ENCODE measurements around the gene RALGPS2.
"Not testable (repeated sequence)": the region's sequence is repeated elsewhere in the genome, so short reads cannot be mapped to it uniquely, and the experiment has no call there.

The RALGPS2 gene

DNA sequence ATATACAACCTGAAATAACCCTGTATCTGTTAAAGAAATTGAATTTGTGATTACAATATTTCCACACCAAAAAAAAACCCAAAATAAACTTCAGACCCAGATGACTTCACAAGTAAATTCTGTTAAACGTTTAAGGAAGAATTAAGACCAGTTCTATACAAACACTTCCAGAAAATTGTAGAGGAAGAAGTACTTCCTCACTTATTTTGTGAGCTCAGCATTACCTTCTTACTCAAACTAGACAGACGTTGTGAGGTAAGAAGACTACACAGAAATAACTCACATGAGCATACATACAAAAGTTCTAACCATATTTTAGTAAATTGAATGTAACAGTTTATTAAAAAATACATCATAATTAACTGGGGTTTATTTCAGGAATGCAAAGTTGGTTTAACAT, 18.8 kb downstream of the RALGPS2 start:
- DNase-seq (ENCODE audit: low read depth, low spot score) = no peak
- Histone ChIP-seq H3K27me3 (ENCODE audit: control insufficient read depth, insufficient read depth, low read length) (no peaks in the 10 kb centered on the region), H3K4me3 (ENCODE audit: low read length) (no peak overlapping the region), H3K27ac (ENCODE audit: low read length) (no peak overlapping the region), H3K9me3 (ENCODE audit: control insufficient read depth, insufficient read depth, low read length) (no peaks in the 10 kb centered on the region), H3K36me3 (ENCODE audit: control insufficient read depth, insufficient read depth, low read length) (no peaks in the 10 kb centered on the region), H3K4me1 (ENCODE audit: control insufficient read depth, insufficient read depth, low read length) (no peaks in the 10 kb centered on the region)
- no CpG with 5 or more reads among the region's 2 CpGs for WGBS (ENCODE audit: insufficient coverage, insufficient read length)

DNA sequence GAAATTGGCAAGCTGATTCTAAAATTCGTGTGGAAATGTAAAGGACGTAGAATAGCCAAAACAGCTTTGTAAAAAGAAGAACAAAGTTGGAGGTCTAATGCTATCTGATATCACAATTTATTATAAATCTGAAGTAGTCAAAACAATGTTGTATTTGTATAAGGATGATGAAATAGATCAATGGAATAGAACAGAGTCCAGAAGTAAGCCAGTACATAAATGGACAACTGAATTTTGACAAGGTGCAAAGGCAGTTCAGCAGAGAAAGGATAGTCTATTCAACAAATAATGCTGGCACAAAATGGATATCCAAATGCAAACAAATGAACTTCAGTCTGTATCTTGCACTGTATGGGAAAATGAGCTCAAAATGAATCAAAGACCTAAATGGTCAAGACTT, 20.2 kb downstream of the RALGPS2 start:
- no CpG with 5 or more reads among the region's 2 CpGs for WGBS (ENCODE audit: insufficient coverage, insufficient read length)
- Histone ChIP-seq H3K27me3 (ENCODE audit: control insufficient read depth, insufficient read depth, low read length) (no peaks in the 10 kb centered on the region), H3K9me3 (ENCODE audit: control insufficient read depth, insufficient read depth, low read length) (no peaks in the 10 kb centered on the region), H3K4me3 (ENCODE audit: low read length) (no peak overlapping the region), H3K36me3 (ENCODE audit: control insufficient read depth, insufficient read depth, low read length) (no peaks in the 10 kb centered on the region), H3K4me1 (ENCODE audit: control insufficient read depth, insufficient read depth, low read length) (no peaks in the 10 kb centered on the region), H3K27ac (ENCODE audit: low read length) (no peak overlapping the region)
- no peak for DNase-seq (ENCODE audit: low read depth, low spot score)

DNA sequence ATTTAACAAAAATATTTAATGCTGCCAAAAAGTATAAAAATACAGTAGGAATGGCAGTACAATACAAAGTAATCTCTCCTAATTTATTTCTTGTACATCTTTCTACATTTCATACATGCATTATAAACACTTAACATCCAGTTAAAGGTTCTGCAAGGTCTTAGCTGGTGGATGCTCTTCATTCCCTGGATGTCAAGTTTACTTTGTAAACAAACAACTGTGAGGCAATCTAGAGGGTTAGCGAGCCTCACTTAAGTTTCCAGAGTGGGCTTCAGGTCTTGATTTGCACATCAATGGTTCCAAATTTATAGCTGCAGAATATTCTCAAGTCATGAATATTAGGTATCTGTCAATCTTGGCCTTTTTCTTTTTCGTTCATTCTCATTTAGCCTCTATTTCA, 21.3 kb downstream of the RALGPS2 start:
- Histone ChIP-seq H3K4me3 (ENCODE audit: low read length) (no peak overlapping the region), H3K4me1 (ENCODE audit: control insufficient read depth, insufficient read depth, low read length) (no peaks in the 10 kb centered on the region), H3K27me3 (ENCODE audit: control insufficient read depth, insufficient read depth, low read length) (no peaks in the 10 kb centered on the region), H3K9me3 (ENCODE audit: control insufficient read depth, insufficient read depth, low read length) (no peaks in the 10 kb centered on the region), H3K36me3 (ENCODE audit: control insufficient read depth, insufficient read depth, low read length) (no peaks in the 10 kb centered on the region), H3K27ac (ENCODE audit: low read length) (no peak overlapping the region)
- no peak for DNase-seq (ENCODE audit: low read depth, low spot score)
- no CpG with 5 or more reads among the region's 2 CpGs for WGBS (ENCODE audit: insufficient coverage, insufficient read length)

DNA sequence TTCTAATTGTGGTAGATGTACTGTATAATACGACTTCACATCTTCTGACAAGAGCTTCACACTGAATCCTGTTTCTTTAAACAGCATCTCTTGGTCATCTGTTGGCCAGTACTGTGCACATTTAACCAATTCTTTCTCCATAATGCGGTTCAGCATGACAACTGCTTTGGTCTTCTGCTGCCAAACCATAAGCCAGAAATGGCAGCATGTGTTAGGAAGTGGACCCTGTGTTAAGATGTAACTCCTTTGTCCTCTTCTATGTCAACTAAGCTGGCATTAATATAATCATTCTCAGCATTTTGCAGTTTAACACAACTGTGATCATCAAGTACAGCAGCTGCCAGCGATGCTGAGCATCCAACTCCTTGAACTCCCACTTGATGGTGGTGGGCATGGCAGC, 22.3 kb downstream of the RALGPS2 start:
- H3K4me1 ChIP-seq (ENCODE audit: control insufficient read depth, insufficient read depth, low read length); H3K9me3 ChIP-seq (ENCODE audit: control insufficient read depth, insufficient read depth, low read length); DNase-seq (ENCODE audit: low read depth, low spot score); H3K36me3 ChIP-seq (ENCODE audit: control insufficient read depth, insufficient read depth, low read length); H3K27me3 ChIP-seq (ENCODE audit: control insufficient read depth, insufficient read depth, low read length); H3K4me3 ChIP-seq (ENCODE audit: low read length); H3K27ac ChIP-seq (ENCODE audit: low read length): not testable (repeated sequence)
- no CpG with 5 or more reads among the region's 3 CpGs for WGBS (ENCODE audit: insufficient coverage, insufficient read length)

DNA sequence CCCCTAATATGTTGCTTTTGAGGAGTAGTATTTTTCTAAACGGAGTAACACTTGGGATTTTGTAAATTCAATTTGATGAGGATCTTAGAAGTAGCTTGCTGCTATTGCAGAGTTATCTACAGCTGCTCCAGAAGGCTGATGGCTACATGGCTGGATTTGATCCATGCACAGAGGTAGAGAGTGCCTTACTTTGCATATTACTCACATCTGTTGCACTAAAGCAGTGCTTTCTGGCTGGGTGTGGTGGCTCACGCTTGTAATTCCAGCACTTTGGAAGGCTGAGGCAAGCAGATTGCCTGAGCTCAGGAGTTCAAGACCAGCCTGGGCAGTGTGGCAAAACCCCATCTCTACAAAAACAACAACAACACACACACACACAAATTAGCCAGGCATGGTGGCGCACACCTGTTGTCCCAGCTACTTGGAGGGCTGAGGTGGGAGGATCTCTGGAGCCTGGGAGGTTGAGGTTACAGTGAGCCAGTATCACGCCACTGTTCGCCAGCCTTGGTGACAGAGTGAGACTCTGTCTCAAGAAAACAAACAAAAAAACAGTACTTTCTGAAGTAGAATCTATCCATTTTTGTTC, 24.6 kb downstream of the RALGPS2 start:
- H3K27ac ChIP-seq (ENCODE audit: low read length) = no peak overlapping the region
- no peak for DNase-seq (ENCODE audit: low read depth, low spot score)
- no peaks in the 10 kb centered on the region for H3K9me3 ChIP-seq (ENCODE audit: control insufficient read depth, insufficient read depth, low read length)
- no peaks in the 10 kb centered on the region for H3K36me3 ChIP-seq (ENCODE audit: control insufficient read depth, insufficient read depth, low read length)
- no peak overlapping the region for H3K4me3 ChIP-seq (ENCODE audit: low read length)
- H3K27me3 ChIP-seq (ENCODE audit: control insufficient read depth, insufficient read depth, low read length) = no peaks in the 10 kb centered on the region
- H3K4me1 ChIP-seq (ENCODE audit: control insufficient read depth, insufficient read depth, low read length) = no peaks in the 10 kb centered on the region
- no CpG with 5 or more reads among the region's 5 CpGs for WGBS (ENCODE audit: insufficient coverage, insufficient read length)

DNA sequence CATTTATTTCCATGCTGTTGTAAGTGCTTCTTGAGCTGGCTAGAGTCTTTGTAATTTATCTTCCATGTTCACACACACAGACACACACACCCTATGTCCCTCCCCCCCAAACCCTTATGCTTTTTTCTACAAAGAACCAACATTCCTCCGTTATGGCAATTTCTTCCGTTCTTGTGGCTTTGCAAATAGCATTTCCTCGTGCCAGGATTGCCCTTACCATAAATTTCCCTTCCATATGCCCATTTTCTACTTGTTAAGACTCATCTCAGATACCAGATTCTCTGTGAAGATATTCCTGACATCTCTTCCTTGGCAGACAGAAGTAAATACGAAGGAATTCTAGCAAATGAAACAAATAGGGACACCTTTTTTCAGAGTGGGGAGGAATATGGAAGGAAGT, 26.0 kb downstream of the RALGPS2 start:
- Histone ChIP-seq H3K27ac (ENCODE audit: low read length) (no peak overlapping the region), H3K9me3 (ENCODE audit: control insufficient read depth, insufficient read depth, low read length) (no peaks in the 10 kb centered on the region), H3K36me3 (ENCODE audit: control insufficient read depth, insufficient read depth, low read length) (no peaks in the 10 kb centered on the region), H3K4me1 (ENCODE audit: control insufficient read depth, insufficient read depth, low read length) (no peaks in the 10 kb centered on the region), H3K27me3 (ENCODE audit: control insufficient read depth, insufficient read depth, low read length) (no peaks in the 10 kb centered on the region), H3K4me3 (ENCODE audit: low read length) (no peak overlapping the region)
- no peak for DNase-seq (ENCODE audit: low read depth, low spot score)
- no CpG with 5 or more reads among the region's 4 CpGs for WGBS (ENCODE audit: insufficient coverage, insufficient read length)

DNA sequence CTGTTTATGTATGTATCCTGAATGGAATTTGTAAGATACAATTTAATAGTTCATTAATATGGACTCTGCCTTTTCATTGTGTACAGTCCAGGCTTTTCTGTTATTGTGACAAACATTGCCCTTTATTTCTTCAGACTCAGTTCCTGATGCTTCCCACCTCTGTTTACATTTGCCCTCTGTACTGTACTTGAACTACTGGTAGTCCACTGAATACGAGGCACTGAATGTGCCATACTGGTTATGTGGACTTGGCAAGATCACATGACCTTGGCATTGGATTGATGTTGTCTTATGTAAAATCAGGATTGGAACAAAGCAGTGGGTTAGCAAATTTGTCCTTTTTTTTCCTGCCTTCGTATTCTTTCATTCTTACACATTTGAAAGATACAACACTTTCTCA, 27.8 kb downstream of the RALGPS2 start:
- Histone ChIP-seq H3K9me3 (ENCODE audit: control insufficient read depth, insufficient read depth, low read length) (no peaks in the 10 kb centered on the region), H3K27me3 (ENCODE audit: control insufficient read depth, insufficient read depth, low read length) (no peaks in the 10 kb centered on the region), H3K4me1 (ENCODE audit: control insufficient read depth, insufficient read depth, low read length) (no peaks in the 10 kb centered on the region), H3K36me3 (ENCODE audit: control insufficient read depth, insufficient read depth, low read length) (no peaks in the 10 kb centered on the region), H3K4me3 (ENCODE audit: low read length) (no peak overlapping the region), H3K27ac (ENCODE audit: low read length) (no peak overlapping the region)
- no CpG with 5 or more reads among the region's 2 CpGs for WGBS (ENCODE audit: insufficient coverage, insufficient read length)
- DNase-seq (ENCODE audit: low read depth, low spot score) = no peak

DNA sequence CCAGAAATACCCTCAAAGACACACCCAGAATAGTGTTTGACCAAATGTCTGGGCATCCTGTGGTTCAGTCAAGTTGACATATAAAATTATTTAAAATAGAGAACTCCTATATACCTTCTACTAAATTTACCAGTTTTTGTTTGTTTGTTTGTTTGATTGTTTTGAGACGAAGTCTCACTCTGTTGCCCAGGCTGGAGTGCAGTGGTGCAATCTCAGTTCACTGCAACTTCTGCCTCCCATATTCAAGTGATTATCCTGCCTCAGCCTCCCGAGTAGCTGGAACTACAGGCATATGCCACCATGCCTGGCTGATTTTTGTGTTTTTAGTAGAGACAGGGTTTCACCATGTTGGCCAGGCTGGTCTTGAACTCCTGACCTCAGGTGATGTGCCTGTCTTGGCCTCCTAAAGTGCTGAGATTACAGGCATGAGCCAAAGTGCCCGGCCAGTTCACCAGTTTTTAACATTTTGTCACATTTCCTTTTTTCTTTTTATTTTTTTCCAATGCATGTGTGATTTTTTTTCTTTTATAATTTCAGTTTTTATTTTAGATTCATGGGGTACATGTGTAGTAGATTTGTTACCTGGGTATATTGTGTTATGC, 29.7 kb downstream of the RALGPS2 start:
- WGBS (ENCODE audit: insufficient coverage, insufficient read length) = no CpG with 5 or more reads among the region's 3 CpGs
- not testable (repeated sequence) for H3K4me3 ChIP-seq (ENCODE audit: low read length); DNase-seq (ENCODE audit: low read depth, low spot score); H3K27me3 ChIP-seq (ENCODE audit: control insufficient read depth, insufficient read depth, low read length); H3K4me1 ChIP-seq (ENCODE audit: control insufficient read depth, insufficient read depth, low read length); H3K36me3 ChIP-seq (ENCODE audit: control insufficient read depth, insufficient read depth, low read length); H3K27ac ChIP-seq (ENCODE audit: low read length); H3K9me3 ChIP-seq (ENCODE audit: control insufficient read depth, insufficient read depth, low read length)

DNA sequence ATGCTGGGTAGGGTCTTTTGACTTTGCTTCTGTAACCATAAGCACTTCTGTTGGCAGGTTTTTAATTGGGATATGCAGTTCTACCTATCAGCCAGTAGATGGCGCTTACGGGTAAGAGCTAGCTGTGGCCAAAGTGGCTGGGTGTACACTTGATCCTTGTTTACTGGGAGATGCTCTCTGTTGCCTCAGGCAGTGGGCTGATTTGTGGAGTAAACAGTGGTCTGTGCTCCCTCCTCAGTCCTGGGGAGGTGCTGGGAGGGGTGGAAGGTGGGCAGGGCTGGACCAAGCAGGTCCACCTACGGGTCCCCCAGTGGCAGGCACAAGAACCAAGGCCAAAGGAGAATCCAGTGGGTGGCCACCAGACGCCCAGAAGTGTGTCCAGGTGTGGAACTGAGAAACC, 43.4 kb downstream of the RALGPS2 start:
- Histone ChIP-seq H3K4me3 (ENCODE audit: low read length) (no peak overlapping the region), H3K36me3 (ENCODE audit: control insufficient read depth, insufficient read depth, low read length) (no peaks in the 10 kb centered on the region), H3K27ac (ENCODE audit: low read length) (no peak overlapping the region), H3K4me1 (ENCODE audit: control insufficient read depth, insufficient read depth, low read length) (no peaks in the 10 kb centered on the region), H3K9me3 (ENCODE audit: control insufficient read depth, insufficient read depth, low read length) (0 out of 2 replicates have a peak, but pooled peaks cover 2% of the 10 kb centered on the region), H3K27me3 (ENCODE audit: control insufficient read depth, insufficient read depth, low read length) (no peaks in the 10 kb centered on the region)
- peak; percentile 27 for DNase-seq (ENCODE audit: low read depth, low spot score)
- WGBS (ENCODE audit: insufficient coverage, insufficient read length) = no CpG with 5 or more reads among the region's 4 CpGs

DNA sequence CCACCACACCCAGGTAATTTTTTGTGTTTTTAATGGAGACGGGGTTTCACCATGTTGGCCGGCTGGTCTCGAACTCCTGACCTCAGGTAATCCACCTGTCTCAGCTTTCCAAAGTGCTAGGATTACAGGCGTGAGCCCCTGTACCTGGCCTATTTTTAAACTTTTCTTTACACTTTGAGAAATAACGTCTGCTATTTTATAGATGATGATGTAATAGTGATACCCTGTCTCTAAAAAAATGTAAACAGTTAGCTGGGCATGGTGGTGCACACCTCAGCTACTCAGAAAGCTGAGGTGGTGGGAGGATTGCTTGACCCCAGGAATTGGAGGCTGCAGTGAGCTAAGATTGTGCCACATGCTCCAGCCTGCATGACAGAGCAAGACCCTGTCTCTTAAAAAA, 47.9 kb downstream of the RALGPS2 start:
- Histone ChIP-seq H3K4me3 (ENCODE audit: low read length) (no peak overlapping the region), H3K27ac (ENCODE audit: low read length) (no peak overlapping the region), H3K27me3 (ENCODE audit: control insufficient read depth, insufficient read depth, low read length) (no peaks in the 10 kb centered on the region), H3K4me1 (ENCODE audit: control insufficient read depth, insufficient read depth, low read length) (no peaks in the 10 kb centered on the region), H3K36me3 (ENCODE audit: control insufficient read depth, insufficient read depth, low read length) (no peaks in the 10 kb centered on the region), H3K9me3 (ENCODE audit: control insufficient read depth, insufficient read depth, low read length) (0 out of 2 replicates have a peak, but pooled peaks cover 2% of the 10 kb centered on the region)
- WGBS (ENCODE audit: insufficient coverage, insufficient read length) = no CpG with 5 or more reads among the region's 5 CpGs
- no peak for DNase-seq (ENCODE audit: low read depth, low spot score)

DNA sequence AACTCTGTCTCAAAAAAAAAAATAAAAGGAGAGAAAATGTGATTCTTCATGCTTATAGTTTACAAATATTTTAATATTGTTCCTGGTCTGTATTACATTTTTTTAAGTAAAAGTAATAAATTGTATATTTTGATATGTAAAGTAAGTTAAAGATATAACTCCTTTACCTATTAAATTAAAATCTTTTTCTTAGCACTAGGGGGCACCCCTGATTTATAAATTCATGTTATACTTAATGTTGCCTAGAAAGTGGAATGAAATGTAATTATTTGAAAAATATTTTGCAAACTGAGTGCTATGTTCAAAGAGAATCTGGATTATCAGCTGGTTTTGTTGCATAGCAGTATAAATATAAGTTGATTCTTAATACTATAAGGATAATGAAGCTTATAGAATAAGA, 49.2 kb downstream of the RALGPS2 start:
- H3K9me3 ChIP-seq (ENCODE audit: control insufficient read depth, insufficient read depth, low read length) = 0 out of 2 replicates have a peak, but pooled peaks cover 2% of the 10 kb centered on the region
- H3K4me3 ChIP-seq (ENCODE audit: low read length) = no peak overlapping the region
- H3K27me3 ChIP-seq (ENCODE audit: control insufficient read depth, insufficient read depth, low read length) = no peaks in the 10 kb centered on the region
- no peak overlapping the region for H3K27ac ChIP-seq (ENCODE audit: low read length)
- no peak for DNase-seq (ENCODE audit: low read depth, low spot score)
- H3K36me3 ChIP-seq (ENCODE audit: control insufficient read depth, insufficient read depth, low read length) = no peaks in the 10 kb centered on the region
- no peaks in the 10 kb centered on the region for H3K4me1 ChIP-seq (ENCODE audit: control insufficient read depth, insufficient read depth, low read length)

All from iPS DF 6.9 (cell line).